ENCODE measurements around the gene CLEC4G. TPM values are rescaled to one million over a fixed set of nuclear protein-coding genes. Genes with fewer than 3 reads are reported as not detected.

Gene CLEC4G
- total RNA-seq, 1 donor: 0.63 TPM

DNA sequence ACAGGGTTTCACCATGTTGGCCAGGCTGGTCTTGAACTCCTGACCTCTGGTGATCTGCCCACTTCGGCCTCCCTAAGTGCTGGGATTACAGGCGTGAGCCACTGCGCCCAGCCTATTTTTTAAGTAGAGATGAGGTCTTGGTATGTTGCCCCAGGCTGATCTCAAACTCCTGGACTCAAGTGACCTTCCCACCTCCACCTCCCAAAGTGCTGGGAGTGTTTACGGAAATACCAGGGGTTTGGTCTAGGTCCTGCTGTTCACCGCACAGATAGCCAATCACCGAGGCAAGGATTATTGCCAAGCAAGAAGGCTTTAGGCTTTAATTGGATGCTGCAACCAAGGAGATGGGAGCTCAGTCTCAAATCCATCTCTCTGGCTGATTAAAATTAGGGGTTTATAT is 11.6 kb downstream of the CLEC4G start:
- Histone ChIP-seq H3K27me3 (ENCODE audit: insufficient read depth, low read length) (no peaks in the 10 kb centered on the region), H3K4me3 (ENCODE audit: low read length) (no peak overlapping the region), H3K4me1 (ENCODE audit: insufficient read depth, low read length) (peaks cover 19% of the 10 kb centered on the region)

DNA sequence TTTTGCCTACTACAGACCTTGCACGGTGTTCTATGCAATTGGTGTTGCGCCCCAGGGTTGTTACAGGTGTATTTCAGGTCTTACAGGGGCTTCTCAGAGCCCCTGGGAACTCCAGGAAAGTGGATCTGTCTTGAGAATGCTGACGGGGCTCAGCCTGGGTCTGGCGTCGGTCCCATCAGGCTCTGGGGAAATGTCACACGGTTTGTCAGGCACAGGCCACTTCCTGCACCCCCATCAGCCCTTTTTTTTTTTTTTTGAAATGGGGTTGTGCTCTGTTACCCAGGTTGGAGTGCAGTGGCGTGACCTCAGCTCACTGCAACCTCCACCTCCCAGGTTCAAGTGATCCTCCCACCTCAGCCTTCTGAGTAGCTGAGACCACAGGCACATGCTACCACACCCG is 13.2 kb downstream of the CLEC4G start:
- Histone ChIP-seq H3K27me3 (ENCODE audit: insufficient read depth, low read length) (no peaks in the 10 kb centered on the region), H3K9me3 (ENCODE audit: low read depth, low read length) (no peaks in the 10 kb centered on the region), H3K4me3 (ENCODE audit: low read length) (no peak overlapping the region), H3K4me1 (ENCODE audit: insufficient read depth, low read length) (peaks cover 34% of the 10 kb centered on the region)

More for the DNA sequence above, 11.6 kb downstream of the CLEC4G start:
- H3K9me3 ChIP-seq (ENCODE audit: low read depth, low read length): no peaks in the 10 kb centered on the region

GRCh38 chr19:7716762-7717161 is 15.1 kb downstream of the CLEC4G start:
- Histone ChIP-seq H3K4me3 (ENCODE audit: low read length) (no peak overlapping the region), H3K4me1 (ENCODE audit: insufficient read depth, low read length) (peaks cover 45% of the 10 kb centered on the region), H3K9me3 (ENCODE audit: low read depth, low read length) (no peaks in the 10 kb centered on the region), H3K27me3 (ENCODE audit: insufficient read depth, low read length) (no peaks in the 10 kb centered on the region)

DNA sequence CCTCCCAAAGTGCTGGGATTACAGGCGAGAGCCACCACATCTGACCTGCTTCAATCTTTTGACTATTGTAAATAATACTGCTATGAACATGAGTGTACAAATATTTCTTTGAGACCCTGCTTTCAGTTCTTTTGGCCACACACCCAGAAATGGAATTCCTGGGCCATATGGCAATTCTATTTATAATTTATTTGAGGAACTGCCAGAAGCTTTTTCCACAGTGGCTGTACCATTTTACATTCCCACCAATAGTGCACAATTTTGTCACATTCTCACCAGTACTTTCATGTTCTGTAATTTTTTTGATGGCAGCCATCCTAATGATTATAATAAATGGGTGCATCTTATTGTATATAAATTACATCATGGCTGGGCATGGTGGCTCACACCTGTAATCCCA is 16.2 kb downstream of the CLEC4G start:
- Histone ChIP-seq H3K4me1 (ENCODE audit: insufficient read depth, low read length) (peaks cover 47% of the 10 kb centered on the region), H3K4me3 (ENCODE audit: low read length) (no peak overlapping the region), H3K27me3 (ENCODE audit: insufficient read depth, low read length) (no peaks in the 10 kb centered on the region), H3K9me3 (ENCODE audit: low read depth, low read length) (no peaks in the 10 kb centered on the region)

GRCh38 chr19:7710616-7711015 is 21.3 kb downstream of the CLEC4G start:
- H3K27me3 ChIP-seq (ENCODE audit: insufficient read depth, low read length): no peaks in the 10 kb centered on the region
- peaks cover 80% of the 10 kb centered on the region for H3K4me1 ChIP-seq (ENCODE audit: insufficient read depth, low read length)
- H3K4me3 ChIP-seq (ENCODE audit: low read length): no peak overlapping the region
- H3K9me3 ChIP-seq (ENCODE audit: low read depth, low read length): no peaks in the 10 kb centered on the region

- no peak overlapping the region for H3K4me3 ChIP-seq (ENCODE audit: low read length)
- no peaks in the 10 kb centered on the region for H3K27me3 ChIP-seq (ENCODE audit: insufficient read depth, low read length)
- H3K4me1 ChIP-seq (ENCODE audit: insufficient read depth, low read length): peaks cover 80% of the 10 kb centered on the region
- no peaks in the 10 kb centered on the region for H3K9me3 ChIP-seq (ENCODE audit: low read depth, low read length)
Measured at GRCh38 chr19:7709932-7710460, 21.9 kb downstream of the CLEC4G start.

DNA sequence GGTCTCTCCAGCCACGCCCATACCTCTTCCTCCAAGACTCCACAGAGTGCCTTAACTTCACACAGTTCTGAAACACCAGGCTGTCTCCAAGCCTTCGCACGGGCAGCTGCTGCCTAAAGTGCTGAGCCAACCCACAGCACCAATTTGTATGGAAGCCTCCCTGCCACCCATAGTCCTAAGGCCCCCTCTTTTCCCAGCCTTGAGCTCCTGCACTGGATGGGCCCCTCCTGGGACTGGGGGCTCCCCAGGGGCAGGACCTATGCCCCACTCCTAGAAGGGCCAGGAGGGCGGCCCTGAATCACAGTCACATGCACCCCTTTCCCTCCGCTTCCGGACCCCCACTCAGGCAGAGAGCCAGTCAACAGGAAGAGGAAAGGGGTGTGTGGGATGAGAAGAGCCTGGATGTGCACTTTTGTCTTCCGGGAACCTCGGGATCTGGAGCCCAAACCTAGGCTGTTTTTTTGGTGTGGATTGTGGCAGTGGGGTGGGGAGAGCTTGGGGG is 24.9 kb downstream of the CLEC4G start:
- H3K4me1 ChIP-seq (ENCODE audit: insufficient read depth, low read length): peaks cover 87% of the 10 kb centered on the region
- no peaks in the 10 kb centered on the region for H3K9me3 ChIP-seq (ENCODE audit: low read depth, low read length)
- H3K27me3 ChIP-seq (ENCODE audit: insufficient read depth, low read length): no peaks in the 10 kb centered on the region
- no peak overlapping the region for H3K4me3 ChIP-seq (ENCODE audit: low read length)

DNA sequence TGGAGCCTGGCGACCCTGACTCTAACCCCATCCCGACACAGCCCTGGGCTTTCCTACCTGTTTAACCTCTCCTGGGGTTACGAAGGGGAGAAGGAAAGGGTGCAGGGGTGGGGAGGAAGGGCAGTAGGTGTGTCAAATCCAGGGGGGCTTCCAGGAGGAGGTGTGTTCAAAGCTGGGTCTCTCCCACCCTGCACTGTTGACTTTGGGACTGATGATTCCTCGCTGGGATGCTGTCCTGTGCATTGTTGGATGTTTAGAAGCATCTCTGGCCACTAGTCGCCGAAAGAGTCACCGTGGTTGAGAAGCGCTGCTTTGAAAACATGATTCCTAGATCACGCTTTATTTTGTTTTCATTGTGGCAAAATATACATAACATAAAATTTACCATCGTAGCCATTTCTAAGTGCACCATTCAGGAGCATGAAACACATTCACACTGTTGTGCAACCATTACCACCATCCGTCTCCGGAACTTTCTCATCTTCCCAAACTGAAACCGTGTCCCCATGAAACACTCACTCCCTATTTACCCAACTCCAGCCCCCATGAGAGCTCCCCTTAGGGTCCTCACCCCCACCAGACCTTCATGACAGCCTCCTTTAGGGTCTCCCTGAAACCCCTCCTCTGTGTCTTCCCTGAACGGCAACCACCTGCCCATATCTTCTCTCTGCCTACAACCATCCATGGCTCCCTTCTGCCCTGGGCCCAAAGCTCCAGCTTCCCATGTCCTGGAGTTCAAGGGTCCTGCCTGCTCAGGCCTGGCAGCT is 25.5 kb downstream of the CLEC4G start:
- H3K9me3 ChIP-seq (ENCODE audit: low read depth, low read length): no peaks in the 10 kb centered on the region
- H3K27me3 ChIP-seq (ENCODE audit: insufficient read depth, low read length): no peaks in the 10 kb centered on the region
- no peak overlapping the region for H3K4me3 ChIP-seq (ENCODE audit: low read length)
- H3K4me1 ChIP-seq (ENCODE audit: insufficient read depth, low read length): peaks cover 92% of the 10 kb centered on the region

- no peaks in the 10 kb centered on the region for H3K9me3 ChIP-seq (ENCODE audit: low read depth, low read length)
- H3K4me1 ChIP-seq (ENCODE audit: insufficient read depth, low read length): peaks cover 92% of the 10 kb centered on the region
- no peak overlapping the region for H3K4me3 ChIP-seq (ENCODE audit: low read length)
- no peaks in the 10 kb centered on the region for H3K27me3 ChIP-seq (ENCODE audit: insufficient read depth, low read length)
Measured at GRCh38 chr19:7705387-7706187, 26.3 kb downstream of the CLEC4G start.

- no peak overlapping the region for H3K4me3 ChIP-seq (ENCODE audit: low read length)
- no peaks in the 10 kb centered on the region for H3K9me3 ChIP-seq (ENCODE audit: low read depth, low read length)
- peaks cover 87% of the 10 kb centered on the region for H3K4me1 ChIP-seq (ENCODE audit: insufficient read depth, low read length)
- H3K27me3 ChIP-seq (ENCODE audit: insufficient read depth, low read length): no peaks in the 10 kb centered on the region
Measured at GRCh38 chr19:7704280-7705060, 27.4 kb downstream of the CLEC4G start.

DNA sequence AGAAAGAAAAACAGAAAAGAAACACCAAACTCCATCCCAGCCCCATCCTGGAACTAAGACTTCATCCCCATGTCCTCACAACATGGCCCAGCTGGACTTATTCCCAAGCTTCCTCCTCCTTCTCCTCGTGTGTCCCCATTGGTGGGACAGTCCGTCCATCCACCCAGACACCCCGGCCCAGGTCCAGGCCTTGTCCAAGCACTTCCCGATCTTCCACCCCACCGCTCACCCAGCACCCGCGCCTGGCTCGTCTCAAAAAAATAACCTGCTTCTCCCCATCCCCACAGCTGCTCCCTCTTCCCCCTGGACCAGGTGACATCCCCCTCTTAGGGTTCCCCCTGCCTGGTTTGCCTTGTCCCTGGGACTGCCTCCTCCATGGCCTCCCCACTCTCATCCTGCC is 28.6 kb downstream of the CLEC4G start:
- H3K4me1 ChIP-seq (ENCODE audit: insufficient read depth, low read length): peaks cover 88% of the 10 kb centered on the region

DNA sequence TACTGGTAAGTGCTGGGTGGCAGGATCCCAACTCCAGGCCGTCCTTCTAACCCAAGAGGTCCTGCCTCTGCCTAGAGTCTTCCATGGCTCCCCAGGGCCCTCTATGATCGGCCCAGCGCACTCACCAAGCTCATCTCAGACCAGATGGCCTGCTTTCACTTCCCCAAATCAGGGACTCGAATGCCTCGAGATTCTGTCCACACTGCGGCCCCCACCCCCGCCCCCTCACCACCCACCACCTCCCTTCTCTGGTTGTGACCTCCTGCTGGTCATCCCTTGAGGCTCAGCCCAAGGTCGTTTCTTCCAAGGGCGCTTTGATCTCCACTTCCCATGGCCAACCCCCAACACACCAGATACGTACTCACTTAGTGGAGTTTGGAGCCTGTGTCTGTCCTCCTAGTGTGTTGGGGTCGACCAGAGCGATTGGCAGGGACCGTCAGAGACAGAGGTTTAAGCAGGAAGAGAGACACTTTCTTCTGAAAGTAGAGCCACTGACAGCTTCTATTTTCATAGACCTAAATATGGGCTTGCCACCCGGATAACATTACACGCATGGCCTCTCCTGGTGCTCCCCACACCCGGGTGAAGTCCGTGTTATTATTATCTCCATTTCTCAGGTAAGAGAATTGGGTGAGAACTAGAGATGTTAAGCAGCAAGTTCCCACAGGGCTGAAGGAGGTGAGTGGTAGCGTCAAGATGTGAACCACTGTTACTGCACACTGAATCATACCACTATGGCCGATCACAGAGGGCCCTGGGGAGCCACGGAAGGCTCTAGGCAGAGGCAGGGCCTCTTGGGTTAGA is 30.1 kb downstream of the CLEC4G start, which contains the start of gene FCER2:
FCER2 (minus strand) TSS at position 478 of the 804 bp plus-strand sequence. CDS start 2,371 bp downstream, outside the sequence.
- Histone ChIP-seq H3K9me3 (ENCODE audit: low read depth, low read length) (no peaks in the 10 kb centered on the region), H3K4me1 (ENCODE audit: insufficient read depth, low read length) (peaks cover 82% of the 10 kb centered on the region), H3K4me3 (ENCODE audit: low read length) (peak within 1 kb of the TSS; percentile 12), H3K27me3 (ENCODE audit: insufficient read depth, low read length) (no peaks in the 10 kb centered on the region)

More for the DNA sequence above, 28.6 kb downstream of the CLEC4G start:
- no peaks in the 10 kb centered on the region for H3K27me3 ChIP-seq (ENCODE audit: insufficient read depth, low read length)
- H3K9me3 ChIP-seq (ENCODE audit: low read depth, low read length): no peaks in the 10 kb centered on the region
- H3K4me3 ChIP-seq (ENCODE audit: low read length): no peak overlapping the region

GRCh38 chr19:7701049-7701653 is 30.8 kb downstream of the CLEC4G start:
- peak overlapping the region; percentile 12 for H3K4me3 ChIP-seq (ENCODE audit: low read length)
- peaks cover 75% of the 10 kb centered on the region for H3K4me1 ChIP-seq (ENCODE audit: insufficient read depth, low read length)
- no peaks in the 10 kb centered on the region for H3K9me3 ChIP-seq (ENCODE audit: low read depth, low read length)
- H3K27me3 ChIP-seq (ENCODE audit: insufficient read depth, low read length): no peaks in the 10 kb centered on the region
